HepG2 (cell line): ENCODE results near the gene SLC11A1. TPM values are rescaled to one million over a fixed set of nuclear protein-coding genes. Genes with fewer than 3 reads are reported as not detected.

ENCODE experiments used
- CBX2 ChIP-seq, 2 experiments: fragments of 200-600 bp in 1 of 2; sonication (generic); formaldehyde crosslinking in 1 of 2; IDR thresholded peaks; 2 replicates each; pipeline versions ENCODE4 v1.7.0 to v1.8.1; 2018 to 2022; ENCODE audit warnings: low read depth in 2 of 2, low read length in 1 of 2, mild to moderate bottlenecking in 1 of 2, missing genetic modification reagents in 1 of 2
- FOXA3 ChIP-seq: IDR thresholded peaks from 2 replicates; pipeline ENCODE4 v1.6.1; 2016; ENCODE audit warnings: missing genetic modification reagents, missing compliant biosample characterization
- GATAD1 ChIP-seq: IDR thresholded peaks from 2 replicates; pipeline ENCODE4 v1.6.1; 2016; ENCODE audit warnings: missing genetic modification reagents, missing compliant biosample characterization
- GMEB1 ChIP-seq: sonication (generic); formaldehyde crosslinking; IDR thresholded peaks from 2 replicates; pipeline ENCODE4 v1.5.1; 2020; ENCODE audit warnings: missing genetic modification reagents, mild to moderate bottlenecking, borderline replicate concordance
- KDM4B ChIP-seq: sonication (generic); formaldehyde crosslinking; IDR thresholded peaks from 2 replicates; pipeline ENCODE4 v1.4.0; 2020; ENCODE audit warnings: missing genetic modification reagents
- SAFB2 ChIP-seq: sonication (generic); formaldehyde crosslinking; IDR thresholded peaks from 2 replicates; pipeline ENCODE4 v1.5.1; 2020; ENCODE audit warnings: missing genetic modification reagents, low read depth, mild to moderate bottlenecking, borderline replicate concordance
- TEAD3 ChIP-seq: optimal IDR thresholded peaks from 2 replicates; pipeline ENCODE3; 2016; ENCODE audit warnings: borderline replicate concordance
- TERF1 ChIP-seq: sonication (generic); formaldehyde crosslinking; IDR thresholded peaks from 2 replicates; pipeline ENCODE4 v1.8.0; 2022; ENCODE audit warnings: mild to moderate bottlenecking, missing genetic modification reagents, moderate library complexity
- ZNF331 ChIP-seq: sonication (generic); formaldehyde crosslinking; IDR thresholded peaks from 2 replicates; pipeline ENCODE4 v1.4.0; 2020; ENCODE audit warnings: missing genetic modification reagents
- ZNF382 ChIP-seq: sonication (generic); formaldehyde crosslinking; IDR thresholded peaks from 2 replicates; pipeline ENCODE4 v1.5.0; 2020; ENCODE audit warnings: missing genetic modification reagents, mild to moderate bottlenecking, borderline replicate concordance
- polyA plus RNA-seq, 8 experiments: library from polyadenylated mRNA; depleted of rRNA in 3 of 8; stranded (reverse) in 7 of 8; unstranded in 1 of 8; fragments of >200 nt; fragmentation: Illumina TruSeq in 4 of 8; extraction: Trizol in 4 of 8; gene quantifications; 2 replicates each; pipeline versions ENCODE4 v1.2.1 to v1.2.3, GENCODE V29; 2011 to 2016; ENCODE audit warnings: low read depth in 4 of 8, missing spikeins in 1 of 8, mixed read lengths in 1 of 8; ENCODE audit not compliant: insufficient read depth in 1 of 8
- total RNA-seq, 5 experiments: library from RNA; depleted of rRNA; stranded (reverse); fragments of >200 nt; fragmentation: Illumina TruSeq; extraction: Trizol; gene quantifications; 2 replicates each; pipeline ENCODE4 v1.2.3, GENCODE V29; 2016; ENCODE audit warnings: low read depth in 1 of 5
- TF ChIP-seq, protein P1 (sequence below), 2 experiments: sonication (generic) in 1 of 2; formaldehyde crosslinking in 1 of 2; IDR thresholded peaks; 2 replicates each; pipeline versions ENCODE4 v1.6.1 to v1.9.0; 2014 to 2022; ENCODE audit warnings: antibody characterized with exemption in 1 of 2, borderline replicate concordance in 1 of 2, inconsistent platforms in 1 of 2, low read depth in 1 of 2, missing genetic modification reagents in 1 of 2
- TF ChIP-seq, protein P2 (sequence below): sonication (generic); formaldehyde crosslinking; conservative IDR thresholded peaks from 2 replicates; pipeline ENCODE4 v1.8.0; 2022; ENCODE audit warnings: missing genetic modification reagents

The SLC11A1 gene
- total and polyA plus RNA-seq, 2 of the 13 experiments (the other 11 are each of a cell fraction or from before 2014, with no cell fraction given) = 0.33 to 2.3 TPM

DNA sequence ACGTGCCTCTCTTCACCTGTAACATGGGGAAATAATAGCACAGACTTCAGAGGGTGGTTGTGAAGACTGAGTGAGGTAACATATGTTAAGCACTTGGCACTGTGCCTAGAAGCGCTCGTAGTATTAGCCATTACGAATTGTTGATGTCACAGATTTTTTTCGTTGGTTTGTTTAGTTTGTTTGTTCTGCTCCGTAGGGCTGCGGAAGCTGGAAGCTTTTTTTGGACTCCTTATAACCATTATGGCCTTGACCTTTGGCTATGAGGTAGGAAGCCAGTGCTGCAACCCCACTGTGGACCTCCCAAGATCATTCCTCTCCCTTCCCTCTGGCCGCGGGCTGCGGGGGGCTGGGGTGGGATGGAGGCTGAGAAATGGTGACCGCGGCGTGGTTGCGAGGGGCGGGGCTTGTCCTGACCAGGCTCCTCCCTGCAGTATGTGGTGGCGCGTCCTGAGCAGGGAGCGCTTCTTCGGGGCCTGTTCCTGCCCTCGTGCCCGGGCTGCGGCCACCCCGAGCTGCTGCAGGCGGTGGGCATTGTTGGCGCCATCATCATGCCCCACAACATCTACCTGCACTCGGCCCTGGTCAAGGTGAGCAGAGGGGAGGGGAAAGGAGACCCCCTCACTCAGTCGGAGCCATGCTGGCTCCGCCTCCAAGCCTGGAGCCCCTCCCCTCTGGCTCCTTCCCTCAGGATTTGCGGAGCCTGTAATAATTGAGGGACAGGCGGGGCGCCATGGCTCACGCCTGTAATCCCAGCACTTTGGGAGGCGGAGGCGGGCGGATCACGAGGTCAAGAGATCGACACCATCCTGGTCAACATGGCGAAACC lies 5.5 kb downstream of the SLC11A1 start (continued):
- TF ChIP-seq, protein P1, sequence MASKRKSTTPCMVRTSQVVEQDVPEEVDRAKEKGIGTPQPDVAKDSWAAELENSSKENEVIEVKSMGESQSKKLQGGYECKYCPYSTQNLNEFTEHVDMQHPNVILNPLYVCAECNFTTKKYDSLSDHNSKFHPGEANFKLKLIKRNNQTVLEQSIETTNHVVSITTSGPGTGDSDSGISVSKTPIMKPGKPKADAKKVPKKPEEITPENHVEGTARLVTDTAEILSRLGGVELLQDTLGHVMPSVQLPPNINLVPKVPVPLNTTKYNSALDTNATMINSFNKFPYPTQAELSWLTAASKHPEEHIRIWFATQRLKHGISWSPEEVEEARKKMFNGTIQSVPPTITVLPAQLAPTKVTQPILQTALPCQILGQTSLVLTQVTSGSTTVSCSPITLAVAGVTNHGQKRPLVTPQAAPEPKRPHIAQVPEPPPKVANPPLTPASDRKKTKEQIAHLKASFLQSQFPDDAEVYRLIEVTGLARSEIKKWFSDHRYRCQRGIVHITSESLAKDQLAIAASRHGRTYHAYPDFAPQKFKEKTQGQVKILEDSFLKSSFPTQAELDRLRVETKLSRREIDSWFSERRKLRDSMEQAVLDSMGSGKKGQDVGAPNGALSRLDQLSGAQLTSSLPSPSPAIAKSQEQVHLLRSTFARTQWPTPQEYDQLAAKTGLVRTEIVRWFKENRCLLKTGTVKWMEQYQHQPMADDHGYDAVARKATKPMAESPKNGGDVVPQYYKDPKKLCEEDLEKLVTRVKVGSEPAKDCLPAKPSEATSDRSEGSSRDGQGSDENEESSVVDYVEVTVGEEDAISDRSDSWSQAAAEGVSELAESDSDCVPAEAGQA (IDR thresholded peaks at IDR 0.05; ENCODE audit: low read depth) = peak; percentile 76; the same call in 1 of the 2 replicates
- TF ChIP-seq, protein P1 (CRISPR knock-in tag; IDR thresholded peaks at IDR 0.05; ENCODE audit: borderline replicate concordance) = no peak
- no peak for TF ChIP-seq FOXA3 (CRISPR knock-in tag)
- peak; percentile 34; the same call in 1 of the 2 replicates for TF ChIP-seq GATAD1 (CRISPR knock-in tag)
- TF ChIP-seq TEAD3 (CRISPR knock-in tag) = no peak
- TF ChIP-seq CBX2 (IDR thresholded peaks at IDR 0.05; ENCODE audit: low read depth, low read length) = no peak
- no peak for TF ChIP-seq CBX2 (CRISPR knock-in tag; IDR thresholded peaks at IDR 0.05; ENCODE audit: low read depth)
- TF ChIP-seq GMEB1 (CRISPR knock-in tag) = no peak
- TF ChIP-seq, protein P2, sequence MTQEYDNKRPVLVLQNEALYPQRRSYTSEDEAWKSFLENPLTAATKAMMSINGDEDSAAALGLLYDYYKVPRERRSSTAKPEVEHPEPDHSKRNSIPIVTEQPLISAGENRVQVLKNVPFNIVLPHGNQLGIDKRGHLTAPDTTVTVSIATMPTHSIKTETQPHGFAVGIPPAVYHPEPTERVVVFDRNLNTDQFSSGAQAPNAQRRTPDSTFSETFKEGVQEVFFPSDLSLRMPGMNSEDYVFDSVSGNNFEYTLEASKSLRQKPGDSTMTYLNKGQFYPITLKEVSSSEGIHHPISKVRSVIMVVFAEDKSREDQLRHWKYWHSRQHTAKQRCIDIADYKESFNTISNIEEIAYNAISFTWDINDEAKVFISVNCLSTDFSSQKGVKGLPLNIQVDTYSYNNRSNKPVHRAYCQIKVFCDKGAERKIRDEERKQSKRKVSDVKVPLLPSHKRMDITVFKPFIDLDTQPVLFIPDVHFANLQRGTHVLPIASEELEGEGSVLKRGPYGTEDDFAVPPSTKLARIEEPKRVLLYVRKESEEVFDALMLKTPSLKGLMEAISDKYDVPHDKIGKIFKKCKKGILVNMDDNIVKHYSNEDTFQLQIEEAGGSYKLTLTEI (CRISPR knock-in tag) = no peak
- no peak for TF ChIP-seq SAFB2 (CRISPR knock-in tag)
- no peak for TF ChIP-seq ZNF382 (CRISPR knock-in tag)
- TF ChIP-seq ZNF331 (CRISPR knock-in tag) = peak; percentile 31; the same call in 1 of the 2 replicates
- no peak for TF ChIP-seq KDM4B (CRISPR knock-in tag)
- TF ChIP-seq TERF1 (CRISPR knock-in tag) = no peak
